GM06990 (cell line): Measurements from ENCODE around the gene MMP12.

ENCODE experiments used
- DNase-seq: peaks from one replicate; pipeline ENCODE4 v3.0.0-alpha.2; 2011; ENCODE audit not compliant: insufficient read length; ENCODE audit errors: extremely low read depth
- H3K27me3 ChIP-seq: replicated peaks from 2 replicates; pipeline ENCODE4 v1.6.0; 2011; ENCODE audit warnings: low read length; ENCODE audit not compliant: control insufficient read depth, insufficient read depth
- H3K36me3 ChIP-seq: 2 replicates; pipeline ENCODE4 v1.5.1; 2011; ENCODE audit warnings: low read length; ENCODE audit not compliant: control insufficient read depth, insufficient read depth
- H3K4me3 ChIP-seq: replicated peaks from 2 replicates; pipeline ENCODE4 v1.5.1; 2011; ENCODE audit warnings: low read depth, mild to moderate bottlenecking, control low read depth, low read length
- CTCF ChIP-seq: IDR thresholded peaks from 2 replicates; pipeline ENCODE4 v1.5.1; 2011; ENCODE audit warnings: low read length, control low read depth, mild to moderate bottlenecking, inconsistent platforms; ENCODE audit not compliant: insufficient read depth, poor library complexity, severe bottlenecking

The MMP12 gene

DNA sequence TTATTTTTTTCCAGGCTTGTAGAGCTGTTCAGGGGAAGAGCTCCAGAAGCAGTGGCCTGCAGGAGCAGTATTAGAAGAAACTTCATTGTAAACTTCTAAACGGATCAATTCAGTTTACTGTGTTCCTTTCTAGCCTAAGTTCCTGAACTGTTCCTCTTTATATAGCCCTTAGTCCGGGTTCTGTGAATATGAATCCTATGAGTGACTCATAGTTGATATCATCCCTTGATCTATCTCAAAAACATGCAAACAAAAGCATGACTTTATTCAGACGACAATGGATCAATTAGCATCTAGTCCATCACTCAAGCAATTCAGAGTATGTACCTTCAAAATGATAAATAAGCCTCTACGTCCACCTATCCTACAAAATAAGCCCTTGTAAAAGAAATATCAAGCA is at the start of gene MMP12:
TSS of gene MMP12 (minus strand) at position 131 of the 400 bp plus-strand sequence. CDS start at position 86, 45 bp downstream.
- no peaks in the 10 kb centered on the region for H3K27me3 ChIP-seq
- no peak for DNase-seq
- no peak within 1 kb of the TSS for H3K4me3 ChIP-seq
- TF ChIP-seq CTCF: no peak
- H3K36me3 ChIP-seq: no peaks in the 10 kb centered on the region

- Histone ChIP-seq H3K27me3 (peaks cover 2% of the 10 kb centered on the region), H3K4me3 (no peak overlapping the region), H3K36me3 (no peaks in the 10 kb centered on the region)
- DNase-seq: no peak
- no peak for TF ChIP-seq CTCF
These were observed 46.9 kb upstream of the MMP12 start for GRCh38 chr11:102921587-102922220.

DNA sequence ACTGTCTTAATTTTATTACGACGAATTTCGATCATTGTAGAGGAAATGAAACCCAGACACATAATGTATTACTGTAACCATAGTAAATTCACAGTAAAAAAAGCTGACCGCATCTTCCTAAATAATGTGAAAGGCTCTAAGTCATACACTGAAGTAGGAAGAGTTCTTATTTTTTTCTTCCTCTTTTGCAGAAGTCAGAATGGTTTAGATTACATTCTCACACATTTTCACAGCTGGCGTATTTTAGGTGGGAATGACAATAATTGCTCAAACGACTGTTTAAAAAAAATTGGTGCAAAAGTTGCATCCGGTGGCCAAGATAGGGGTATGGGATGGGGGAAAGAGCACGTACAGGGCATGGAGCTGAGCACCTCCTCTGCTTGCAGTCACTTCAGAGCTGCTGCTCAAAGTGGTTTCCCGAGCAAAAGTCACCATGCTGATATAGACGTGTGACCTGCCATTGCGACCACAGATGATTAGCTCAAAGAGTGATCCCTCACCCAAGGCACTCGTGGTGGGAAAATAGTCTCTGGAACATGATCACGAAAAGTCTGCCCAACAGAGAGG is 45.4 kb upstream of the MMP12 start:
- H3K27me3 ChIP-seq: peaks cover 2% of the 10 kb centered on the region
- H3K4me3 ChIP-seq: no peak overlapping the region
- DNase-seq: peak; percentile 30
- no peaks in the 10 kb centered on the region for H3K36me3 ChIP-seq
- no peak for TF ChIP-seq CTCF

DNA sequence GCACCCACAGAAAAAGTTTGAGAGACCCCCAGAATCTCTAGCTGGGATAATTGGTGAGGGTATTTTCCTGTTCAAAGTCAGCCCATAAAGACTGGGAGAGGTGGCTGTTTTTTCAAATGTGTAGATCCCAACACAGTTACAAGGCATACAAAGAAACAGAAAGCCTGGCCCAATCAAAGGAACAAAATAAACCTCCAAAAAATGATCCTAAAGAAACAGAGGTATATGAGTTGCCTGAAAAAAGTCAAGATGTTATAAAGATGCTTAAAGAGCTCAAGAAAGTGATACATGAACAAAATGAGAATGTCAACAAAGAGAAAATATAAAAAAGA is 40.2 kb upstream of the MMP12 start:
- TF ChIP-seq CTCF: no peak
- Histone ChIP-seq H3K4me3 (no peak overlapping the region), H3K36me3 (no peaks in the 10 kb centered on the region), H3K27me3 (no peaks in the 10 kb centered on the region; the same call in 1 of the 2 replicates)
- DNase-seq: no peak

GRCh38 chr11:102914238-102915043 is 39.7 kb upstream of the MMP12 start:
- Histone ChIP-seq H3K27me3 (no peaks in the 10 kb centered on the region; the same call in 1 of the 2 replicates), H3K4me3 (no peak overlapping the region), H3K36me3 (no peaks in the 10 kb centered on the region)
- no peak for DNase-seq
- TF ChIP-seq CTCF: peak; percentile 59
